KMS-11 (cell line): ENCODE data around the gene RAD51C.
"Not testable (repeated sequence)": the region's sequence is repeated elsewhere in the genome, so short reads cannot be mapped to it uniquely, and the experiment has no call there.

ENCODE experiments used
- H2AFZ ChIP-seq: fragments of 200-600 bp; sonication (generic); 2 replicates; pipeline ENCODE4 v1.6.1; 2016; ENCODE audit warnings: antibody characterized with exemption, mixed run types, low read depth
- H3K27ac ChIP-seq: fragments of 200-600 bp; sonication (generic); 2 replicates; pipeline ENCODE4 v1.6.1; 2016; ENCODE audit warnings: mild to moderate bottlenecking, mixed run types
- H3K27me3 ChIP-seq: fragments of 200-600 bp; sonication (generic); 2 replicates; pipeline ENCODE4 v1.6.1; 2017; ENCODE audit warnings: mild to moderate bottlenecking, low read depth, mixed run types, moderate library complexity; ENCODE audit not compliant: insufficient read depth
- H3K36me3 ChIP-seq: fragments of 200-600 bp; sonication (generic); 2 replicates; pipeline ENCODE4 v1.6.1; 2017; ENCODE audit warnings: mild to moderate bottlenecking, mixed run types; ENCODE audit not compliant: insufficient read depth
- H3K4me1 ChIP-seq: fragments of 200-600 bp; sonication (generic); 2 replicates; pipeline ENCODE4 v1.6.1; 2016; ENCODE audit warnings: mild to moderate bottlenecking, low read depth, mixed run types; ENCODE audit not compliant: poor library complexity, severe bottlenecking
- H3K4me2 ChIP-seq: fragments of 200-600 bp; sonication (generic); 2 replicates; pipeline ENCODE4 v1.7.0; 2016; ENCODE audit warnings: mild to moderate bottlenecking, mixed run types
- H3K4me3 ChIP-seq: fragments of 200-600 bp; sonication (generic); IDR thresholded peaks from 2 replicates; pipeline ENCODE4 v1.6.1; 2017; ENCODE audit warnings: low read depth, low read length, mixed read lengths; ENCODE audit not compliant: insufficient read depth
- H3K79me2 ChIP-seq: fragments of 200-600 bp; sonication (generic); 2 replicates; pipeline ENCODE4 v1.6.1; 2016; ENCODE audit warnings: low read depth, mixed run types; ENCODE audit not compliant: insufficient read depth
- H3K9ac ChIP-seq: fragments of 200-600 bp; sonication (generic); 2 replicates; pipeline ENCODE4 v1.6.1; 2016; ENCODE audit warnings: mild to moderate bottlenecking, mixed run types
- H4K20me1 ChIP-seq: fragments of 200-600 bp; sonication (generic); 2 replicates; pipeline ENCODE4 v1.6.1; 2016; ENCODE audit warnings: mild to moderate bottlenecking, mixed run types; ENCODE audit not compliant: insufficient read depth
- CTCF ChIP-seq: fragments of 200-600 bp; sonication (generic); conservative IDR thresholded peaks from 2 replicates; pipeline ENCODE4 v1.6.1; 2017; ENCODE audit warnings: low read depth, mild to moderate bottlenecking, antibody characterized with exemption, low read length, moderate library complexity, mixed read lengths

The RAD51C gene

GRCh38 chr17:58658804-58659713 lies 33.3 kb upstream of the RAD51C start:
- Histone ChIP-seq H3K27ac (peak overlapping the region; percentile 96), H4K20me1 (no peaks in the 10 kb centered on the region), H3K36me3 (no peaks in the 10 kb centered on the region), H3K79me2 (no peaks in the 10 kb centered on the region), H3K4me3 (no peak overlapping the region), H3K9ac (peak overlapping the region; percentile 96), H3K4me1 (peaks cover 27% of the 10 kb centered on the region), H3K4me2 (peak overlapping the region; percentile 62), H2AFZ (peak overlapping the region; percentile 93), H3K27me3 (no peaks in the 10 kb centered on the region)
- TF ChIP-seq CTCF = no peak

- not testable (repeated sequence) for H3K36me3 ChIP-seq, H4K20me1 ChIP-seq, H3K27me3 ChIP-seq, H3K79me2 ChIP-seq, H3K4me3 ChIP-seq
- Histone ChIP-seq H3K4me1 (peaks cover 27% of the 10 kb centered on the region), H3K9ac (peak overlapping the region; percentile 96), H3K4me2 (peak overlapping the region; percentile 62), H2AFZ (peak overlapping the region; percentile 93), H3K27ac (peak overlapping the region; percentile 96)
Observed at GRCh38 chr17:58659714-58660084, 32.7 kb upstream of the RAD51C start.

GRCh38 chr17:58660621-58661020 lies 31.8 kb upstream of the RAD51C start:
- Histone ChIP-seq H3K27ac (no peak overlapping the region), H3K9ac (no peak overlapping the region), H4K20me1 (no peaks in the 10 kb centered on the region), H3K27me3 (no peaks in the 10 kb centered on the region), H3K4me1 (peaks cover 27% of the 10 kb centered on the region), H3K4me2 (no peak overlapping the region), H3K79me2 (no peaks in the 10 kb centered on the region), H3K36me3 (no peaks in the 10 kb centered on the region), H3K4me3 (no peak overlapping the region), H2AFZ (no peak overlapping the region)
- TF ChIP-seq CTCF = no peak

GRCh38 chr17:58661499-58661898 lies 30.9 kb upstream of the RAD51C start:
- Histone ChIP-seq H4K20me1 (no peaks in the 10 kb centered on the region), H3K4me3 (no peak overlapping the region), H3K4me2 (no peak overlapping the region), H3K4me1 (peaks cover 27% of the 10 kb centered on the region), H3K27ac (no peak overlapping the region), H3K9ac (no peak overlapping the region), H3K27me3 (no peaks in the 10 kb centered on the region), H3K36me3 (no peaks in the 10 kb centered on the region), H2AFZ (no peak overlapping the region), H3K79me2 (no peaks in the 10 kb centered on the region)
- TF ChIP-seq CTCF = no peak

GRCh38 chr17:58664302-58664701 lies 28.1 kb upstream of the RAD51C start:
- Histone ChIP-seq H3K4me3 (no peak overlapping the region), H3K9ac (no peak overlapping the region), H3K36me3 (no peaks in the 10 kb centered on the region), H3K27me3 (no peaks in the 10 kb centered on the region), H3K79me2 (no peaks in the 10 kb centered on the region), H3K27ac (no peak overlapping the region), H4K20me1 (no peaks in the 10 kb centered on the region), H2AFZ (no peak overlapping the region), H3K4me1 (peaks cover 12% of the 10 kb centered on the region), H3K4me2 (no peak overlapping the region)
- TF ChIP-seq CTCF = no peak
